NCI-H446 treated with DMSO at 0.1 percent for 48 hours (cell line): ENCODE measurements around the gene SPINK2.

Experiments used
- DNase-seq: peaks from one replicate; lab custom pipeline; 2025; lab: John Stamatoyannopoulos, UW

SPINK2 gene

GRCh38 chr4:56799824-56800756 lies 21.4 kb downstream of the SPINK2 start:
- peak; percentile 23 for DNase-seq

- DNase-seq, result no peak
These were observed 22.2 kb downstream of the SPINK2 start for GRCh38 chr4:56799161-56799759.

GRCh38 chr4:56796211-56796610 lies 25.3 kb downstream of the SPINK2 start:
- no peak for DNase-seq

- no peak for DNase-seq
These were observed 30.2 kb downstream of the SPINK2 start for GRCh38 chr4:56791316-56791715.

- DNase-seq, result no peak
These were observed 30.8 kb downstream of the SPINK2 start for GRCh38 chr4:56790691-56791091.

- no peak for DNase-seq
These were observed 33.4 kb downstream of the SPINK2 start for GRCh38 chr4:56788081-56788480.

GRCh38 chr4:56787380-56787779 lies 34.1 kb downstream of the SPINK2 start:
- no peak for DNase-seq

GRCh38 chr4:56786955-56787354 lies 34.5 kb downstream of the SPINK2 start:
- DNase-seq, result no peak

GRCh38 chr4:56783986-56784385 lies 37.5 kb downstream of the SPINK2 start:
- no peak for DNase-seq

GRCh38 chr4:56782019-56782418 lies 39.5 kb downstream of the SPINK2 start:
- DNase-seq, result no peak

- no peak for DNase-seq
These were observed 48.2 kb downstream of the SPINK2 start for GRCh38 chr4:56773346-56773745.

- DNase-seq, result no peak
These were observed 49.4 kb downstream of the SPINK2 start for GRCh38 chr4:56772134-56772533.

GRCh38 chr4:56768763-56769162 lies 52.7 kb downstream of the SPINK2 start:
- no peak for DNase-seq

- no peak for DNase-seq
These were observed 53.2 kb downstream of the SPINK2 start for GRCh38 chr4:56768316-56768715.

- no peak for DNase-seq
These were observed 53.9 kb downstream of the SPINK2 start for GRCh38 chr4:56767567-56767966.

- DNase-seq, result no peak
These were observed 56.7 kb downstream of the SPINK2 start for GRCh38 chr4:56764775-56765174.

GRCh38 chr4:56764223-56764622 lies 57.3 kb downstream of the SPINK2 start:
- no peak for DNase-seq

- no peak for DNase-seq
These were observed 58.8 kb downstream of the SPINK2 start for GRCh38 chr4:56762484-56763250.

- DNase-seq, result no peak
These were observed 61.3 kb downstream of the SPINK2 start for GRCh38 chr4:56760183-56760582.
